HepG2 (cell line): ENCODE data around the gene NLRC5. TPM values are rescaled to one million over a fixed set of nuclear protein-coding genes. Genes with fewer than 3 reads are reported as not detected.

Experiments
- ATF3 ChIP-seq: sonication (generic); formaldehyde crosslinking; IDR thresholded peaks from 2 replicates; pipeline ENCODE4 v1.4.0; 2020; ENCODE audit warnings: missing genetic modification reagents
- ATF7-NPFF ChIP-seq: sonication (generic); formaldehyde crosslinking; IDR thresholded peaks from 2 replicates; pipeline ENCODE4 v1.8.1; 2023; ENCODE audit warnings: mild to moderate bottlenecking, low read depth, missing genetic modification reagents, moderate library complexity
- CREB1 ChIP-seq, 2 experiments: fragments of 450-650 bp in 1 of 2; IDR thresholded peaks; 2 replicates each; pipeline ENCODE4 v1.6.1; 2016 to 2017; ENCODE audit warnings: control low read depth in 1 of 2, mild to moderate bottlenecking in 1 of 2, missing compliant biosample characterization in 1 of 2, missing genetic modification characterization in 1 of 2
- CREM ChIP-seq, 2 experiments: sonication (generic) in 1 of 2; formaldehyde crosslinking in 1 of 2; IDR thresholded peaks; 2 replicates each; pipeline versions ENCODE4 v1.4.0 to v1.6.1; 2016 to 2020; ENCODE audit warnings: antibody characterized with exemption in 1 of 2, mild to moderate bottlenecking in 1 of 2, missing genetic modification reagents in 1 of 2
- FOXA3 ChIP-seq: IDR thresholded peaks from 2 replicates; pipeline ENCODE4 v1.6.1; 2016; ENCODE audit warnings: missing genetic modification reagents, missing compliant biosample characterization
- FOXM1 ChIP-seq: sonication (generic); formaldehyde crosslinking; IDR thresholded peaks from 2 replicates; pipeline ENCODE4 v1.5.0; 2020; ENCODE audit warnings: missing genetic modification reagents
- GFI1 ChIP-seq: sonication (generic); formaldehyde crosslinking; IDR thresholded peaks from 2 replicates; pipeline ENCODE4 v1.5.0; 2020; ENCODE audit warnings: missing genetic modification reagents, mild to moderate bottlenecking, borderline replicate concordance
- KLF12 ChIP-seq: sonication (generic); formaldehyde crosslinking; IDR thresholded peaks from 2 replicates; pipeline ENCODE4 v1.4.0; 2020; ENCODE audit warnings: missing genetic modification reagents, borderline replicate concordance
- KLF6 ChIP-seq: IDR thresholded peaks from 2 replicates; pipeline ENCODE4 v1.8.0; 2016; ENCODE audit warnings: missing biosample characterization, missing genetic modification reagents
- MEIS1 ChIP-seq: sonication (generic); formaldehyde crosslinking; IDR thresholded peaks from 2 replicates; pipeline ENCODE4 v1.9.0; 2021; ENCODE audit warnings: mild to moderate bottlenecking, missing genetic modification reagents, moderate library complexity, borderline replicate concordance
- NFE2L2 ChIP-seq: fragments of 150-350 bp; IDR thresholded peaks from 2 replicates; pipeline ENCODE4 v1.6.1; 2014; ENCODE audit warnings: low read length
- NFYB ChIP-seq: sonication (generic); formaldehyde crosslinking; IDR thresholded peaks from 2 replicates; pipeline ENCODE4 v1.4.0; 2020; ENCODE audit warnings: missing genetic modification reagents
- NRL ChIP-seq: sonication (generic); formaldehyde crosslinking; IDR thresholded peaks from 2 replicates; pipeline ENCODE4 v1.5.0; 2020; ENCODE audit warnings: missing genetic modification reagents, mild to moderate bottlenecking, moderate library complexity, borderline replicate concordance
- PCBP2 ChIP-seq: fragments of 200-400 bp; formaldehyde crosslinking; optimal IDR thresholded peaks from 2 replicates; pipeline ENCODE3; 2018; ENCODE audit warnings: low read length, low read depth; ENCODE audit not compliant: poor library complexity, severe bottlenecking
- RAD21 ChIP-seq: fragments of 450-650 bp; formaldehyde crosslinking; IDR thresholded peaks from 2 replicates; pipeline ENCODE4 v1.5.0; 2020; ENCODE audit warnings: mild to moderate bottlenecking
- SALL1 ChIP-seq: sonication (generic); formaldehyde crosslinking; IDR thresholded peaks from 2 replicates; pipeline ENCODE4 v1.8.0; 2022; ENCODE audit warnings: mild to moderate bottlenecking, missing genetic modification reagents
- SIN3B ChIP-seq: fragments of 150-350 bp; IDR thresholded peaks from 2 replicates; pipeline ENCODE4 v1.6.1; 2014; ENCODE audit warnings: low read length
- SP140L ChIP-seq: sonication (generic); formaldehyde crosslinking; IDR thresholded peaks from 2 replicates; pipeline ENCODE4 v1.4.0; 2020; ENCODE audit warnings: missing genetic modification reagents, borderline replicate concordance
- THAP9 ChIP-seq: sonication (generic); formaldehyde crosslinking; IDR thresholded peaks from 2 replicates; pipeline ENCODE4; 2020; ENCODE audit warnings: missing genetic modification reagents, mild to moderate bottlenecking, borderline replicate concordance
- ZNF224 ChIP-seq: sonication (generic); formaldehyde crosslinking; IDR thresholded peaks from 2 replicates; pipeline ENCODE4 v1.5.0; 2020; ENCODE audit warnings: mild to moderate bottlenecking, missing genetic modification reagents
- ZNF276 ChIP-seq: sonication (generic); formaldehyde crosslinking; IDR thresholded peaks from 2 replicates; pipeline ENCODE4 v1.4.0; 2020; ENCODE audit warnings: mild to moderate bottlenecking, low read depth, missing genetic modification reagents
- ZNF704 ChIP-seq: sonication (generic); formaldehyde crosslinking; IDR thresholded peaks from 2 replicates; pipeline ENCODE4 v1.8.1; 2023; ENCODE audit warnings: mild to moderate bottlenecking, inconsistent platforms, moderate library complexity, missing genetic modification reagents, borderline replicate concordance
- ZNF720 ChIP-seq: sonication (generic); formaldehyde crosslinking; IDR thresholded peaks from 2 replicates; pipeline ENCODE4 v1.4.0; 2020; ENCODE audit warnings: missing genetic modification reagents
- polyA plus RNA-seq, 8 experiments: library from polyadenylated mRNA; depleted of rRNA in 3 of 8; stranded (reverse) in 7 of 8; unstranded in 1 of 8; fragments of >200 nt; fragmentation: Illumina TruSeq in 4 of 8; extraction: Trizol in 4 of 8; gene quantifications; 2 replicates each; pipeline versions ENCODE4 v1.2.1 to v1.2.3, GENCODE V29; 2011 to 2016; ENCODE audit warnings: low read depth in 4 of 8, missing spikeins in 1 of 8, mixed read lengths in 1 of 8; ENCODE audit not compliant: insufficient read depth in 1 of 8
- total RNA-seq, 5 experiments: library from RNA; depleted of rRNA; stranded (reverse); fragments of >200 nt; fragmentation: Illumina TruSeq; extraction: Trizol; gene quantifications; 2 replicates each; pipeline ENCODE4 v1.2.3, GENCODE V29; 2016; ENCODE audit warnings: low read depth in 1 of 5

The NLRC5 gene
- total and polyA plus RNA-seq, 2 of the 13 experiments (the other 11 are each of a cell fraction or from before 2014, with no cell fraction given): 6.3 to 12.7 TPM

GRCh38 chr16:57091975-57092785 lies 102.8 kb downstream of the NLRC5 start, which contains the start of gene CPNE2 (continued):
- 0 out of 2 replicates have a peak, but pooled peaks have one; percentile 41 for TF ChIP-seq ZNF276
- TF ChIP-seq NFYB (CRISPR knock-in tag): no peak
- TF ChIP-seq SIN3B: no peak
- TF ChIP-seq ATF3: no peak
- TF ChIP-seq ATF7-NPFF (CRISPR knock-in tag): peak; percentile 69; the same call in 1 of the 2 replicates
- TF ChIP-seq ZNF224 (CRISPR knock-in tag): no peak
- no peak for TF ChIP-seq ZNF704 (CRISPR knock-in tag)
- no peak for TF ChIP-seq CREM (IDR thresholded peaks at IDR 0.05)
- no peak for TF ChIP-seq CREM (CRISPR knock-in tag; IDR thresholded peaks at IDR 0.05)
- no peak for TF ChIP-seq RAD21 (CRISPR knock-in tag)
- TF ChIP-seq SP140L (CRISPR knock-in tag): no peak
- TF ChIP-seq FOXM1 (CRISPR knock-in tag): no peak
- TF ChIP-seq CREB1 (IDR thresholded peaks at IDR 0.05): no peak
- TF ChIP-seq CREB1 (CRISPR knock-in tag; IDR thresholded peaks at IDR 0.05): no peak
- TF ChIP-seq KLF12: peak; percentile 25; the same call in 1 of the 2 replicates
- no peak; the same call in none of the 2 replicates for TF ChIP-seq SALL1
- TF ChIP-seq GFI1 (CRISPR knock-in tag): no peak
- TF ChIP-seq PCBP2: no peak
- no peak for TF ChIP-seq KLF6 (CRISPR knock-in tag)
- no peak for TF ChIP-seq NFE2L2
- TF ChIP-seq ZNF720 (CRISPR knock-in tag): no peak
- no peak for TF ChIP-seq NRL (CRISPR knock-in tag)
- TF ChIP-seq MEIS1 (CRISPR knock-in tag): no peak
- TF ChIP-seq FOXA3 (CRISPR knock-in tag): 0 out of 2 replicates have a peak, but pooled peaks have one; percentile 6
- no peak for TF ChIP-seq THAP9
